ENCODE results near the gene ST8SIA5.

ST8SIA5 gene

GRCh38 chr18:46740046-46740445, 16.8 kb downstream of the ST8SIA5 start:
- no peak for DNase-seq (ENCODE audit: low read depth in 2 of 2)

GRCh38 chr18:46738491-46738890, 18.4 kb downstream of the ST8SIA5 start:
- no peak for DNase-seq (ENCODE audit: low read depth in 2 of 2)

- no peak for DNase-seq (ENCODE audit: low read depth in 2 of 2)
These were observed 20.1 kb downstream of the ST8SIA5 start for GRCh38 chr18:46736736-46737135.

- no peak for DNase-seq (ENCODE audit: low read depth in 2 of 2)
These were observed 20.7 kb downstream of the ST8SIA5 start for GRCh38 chr18:46736135-46736534.

GRCh38 chr18:46734981-46735380, 21.9 kb downstream of the ST8SIA5 start:
- DNase-seq (ENCODE audit: low read depth in 2 of 2) = no peak

- DNase-seq (ENCODE audit: low read depth in 2 of 2) = no peak
These were observed 23.0 kb downstream of the ST8SIA5 start for GRCh38 chr18:46733872-46734271.

GRCh38 chr18:46732801-46733200, 24.1 kb downstream of the ST8SIA5 start:
- DNase-seq (ENCODE audit: low read depth in 2 of 2) = no peak

GRCh38 chr18:46732201-46732600, 24.7 kb downstream of the ST8SIA5 start:
- no peak for DNase-seq (ENCODE audit: low read depth in 2 of 2)

GRCh38 chr18:46731316-46731715, 25.5 kb downstream of the ST8SIA5 start:
- DNase-seq (ENCODE audit: low read depth in 2 of 2) = no peak

GRCh38 chr18:46728219-46728930, 28.5 kb downstream of the ST8SIA5 start:
- DNase-seq (ENCODE audit: low read depth in 2 of 2) = no peak

GRCh38 chr18:46727177-46727576, 29.7 kb downstream of the ST8SIA5 start:
- no peak for DNase-seq (ENCODE audit: low read depth in 2 of 2)

- DNase-seq (ENCODE audit: low read depth in 2 of 2) = no peak
These were observed 31.5 kb downstream of the ST8SIA5 start for GRCh38 chr18:46725310-46725709.

GRCh38 chr18:46723856-46724415, 32.9 kb downstream of the ST8SIA5 start:
- DNase-seq (ENCODE audit: low read depth in 2 of 2) = no peak

GRCh38 chr18:46722051-46722450, 34.8 kb downstream of the ST8SIA5 start:
- no peak for DNase-seq (ENCODE audit: low read depth in 2 of 2)

GRCh38 chr18:46721331-46721730, 35.5 kb downstream of the ST8SIA5 start:
- DNase-seq (ENCODE audit: low read depth in 2 of 2) = no peak

- DNase-seq (ENCODE audit: low read depth in 2 of 2) = no peak
These were observed 36.3 kb downstream of the ST8SIA5 start for GRCh38 chr18:46720521-46720920.

- no peak for DNase-seq (ENCODE audit: low read depth in 2 of 2)
These were observed 36.8 kb downstream of the ST8SIA5 start for GRCh38 chr18:46720092-46720491.

GRCh38 chr18:46719388-46719787, 37.5 kb downstream of the ST8SIA5 start:
- no peak for DNase-seq (ENCODE audit: low read depth in 2 of 2)

- no peak for DNase-seq (ENCODE audit: low read depth in 2 of 2)
These were observed 38.1 kb downstream of the ST8SIA5 start for GRCh38 chr18:46718501-46719341.

GRCh38 chr18:46716827-46717226, 40.0 kb downstream of the ST8SIA5 start:
- no peak for DNase-seq (ENCODE audit: low read depth in 2 of 2)

GRCh38 chr18:46716336-46716735, 40.5 kb downstream of the ST8SIA5 start:
- no peak for DNase-seq (ENCODE audit: low read depth in 2 of 2)

- no peak for DNase-seq (ENCODE audit: low read depth in 2 of 2)
These were observed 41.8 kb downstream of the ST8SIA5 start for GRCh38 chr18:46715062-46715461.

GRCh38 chr18:46712406-46712805, 44.4 kb downstream of the ST8SIA5 start:
- no peak for DNase-seq (ENCODE audit: low read depth in 2 of 2)
